HL-60 (cell line): ENCODE measurements around the gene LRRC43.

ENCODE experiments used
- CTCF ChIP-seq: IDR thresholded peaks from one replicate; pipeline ENCODE4 v1.5.1; 2011; ENCODE audit warnings: low read length, control low read depth, inconsistent platforms; ENCODE audit not compliant: insufficient read depth
- GABPA ChIP-seq: IDR thresholded peaks from 2 replicates; pipeline ENCODE4 v1.6.1; 2012; ENCODE audit warnings: low read depth
- POLR2AphosphoS5 ChIP-seq: IDR thresholded peaks from 2 replicates; pipeline ENCODE4 v1.6.1; 2012; ENCODE audit warnings: low read depth

DNA sequence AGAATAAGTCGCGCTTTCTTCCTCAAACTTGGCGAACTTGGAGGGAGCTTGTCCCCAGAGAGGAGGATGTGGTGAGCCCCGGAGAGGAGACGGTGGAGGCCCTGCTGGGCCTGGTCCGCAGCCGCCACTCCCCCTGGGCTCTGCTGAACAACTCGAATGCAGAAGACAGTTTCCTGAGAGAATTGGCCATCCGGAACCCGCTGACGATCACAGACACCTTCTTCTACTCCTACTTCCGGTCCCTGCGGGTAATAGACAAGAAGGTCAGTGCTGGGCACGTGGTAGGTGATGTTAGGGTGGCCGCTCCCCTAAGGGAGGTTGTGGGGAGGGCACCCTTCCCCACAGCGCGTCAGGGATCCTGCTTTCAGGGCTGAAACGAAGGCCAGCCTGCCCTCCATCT lies 1.6 kb downstream of the LRRC43 start:
- TF ChIP-seq CTCF (no peak), POLR2AphosphoS5 (no peak), GABPA (no peak)
